HAP-1 (cell line): ENCODE results near the gene PLXNA2.

Source experiments
- DNase-seq, 2 experiments: peaks; one replicate each; pipeline ENCODE4 v3.0.0-alpha.2; 2016 to 2020; ENCODE audit warnings: low spot score in 2 of 2
- H3K27me3 ChIP-seq: fragments of 250-450 bp; sonication (Bioruptor Pico); 2 replicates; pipeline ENCODE4 v1.5.1; 2020; ENCODE audit warnings: low read depth, mild to moderate bottlenecking, moderate library complexity
- H3K36me3 ChIP-seq: fragments of 250-450 bp; sonication (Bioruptor Pico); replicated peaks from 2 replicates; pipeline ENCODE4 v1.5.1; 2020; ENCODE audit warnings: mild to moderate bottlenecking
- H3K4me1 ChIP-seq: fragments of 250-450 bp; sonication (Bioruptor Pico); 2 replicates; pipeline ENCODE4 v1.5.1; 2020; ENCODE audit warnings: mild to moderate bottlenecking
- H3K4me3 ChIP-seq: fragments of 250-450 bp; sonication (Bioruptor Pico); 2 replicates; pipeline ENCODE4 v1.5.1; 2020; ENCODE audit warnings: mild to moderate bottlenecking, moderate library complexity
- H3K9me3 ChIP-seq: fragments of 250-450 bp; sonication (Bioruptor Pico); 2 replicates; pipeline ENCODE4 v1.5.1; 2020; ENCODE audit warnings: mild to moderate bottlenecking, moderate library complexity
- in situ Hi-C: fragments of 300-500 bp; cut with MboI; formaldehyde crosslinking; loops from 3 replicates; pipeline ENCODE4 v1.14.3; 2020; ENCODE audit warnings: low sequenced_read_pairs, inconsistent platforms, mixed read lengths

The PLXNA2 gene

GRCh38 chr1:208042041-208042615 lies 202.1 kb downstream of the PLXNA2 start:
- no peak for DNase-seq
- no peaks in the 10 kb centered on the region for H3K27me3 ChIP-seq
- no peak overlapping the region for H3K4me3 ChIP-seq
- in situ Hi-C loops: no loop called here
- H3K9me3 ChIP-seq: no peaks in the 10 kb centered on the region
- H3K36me3 ChIP-seq: no peaks in the 10 kb centered on the region
- H3K4me1 ChIP-seq: no peaks in the 10 kb centered on the region

GRCh38 chr1:208041505-208041904 lies 202.7 kb downstream of the PLXNA2 start:
- Histone ChIP-seq H3K4me3 (no peak overlapping the region), H3K36me3 (no peaks in the 10 kb centered on the region), H3K4me1 (no peaks in the 10 kb centered on the region), H3K27me3 (no peaks in the 10 kb centered on the region), H3K9me3 (no peaks in the 10 kb centered on the region)
- DNase-seq: no peak
- in situ Hi-C loops: no loop called here

GRCh38 chr1:208040821-208041297 lies 203.3 kb downstream of the PLXNA2 start:
- DNase-seq: no peak
- Histone ChIP-seq H3K4me3 (no peak overlapping the region), H3K4me1 (no peaks in the 10 kb centered on the region), H3K27me3 (no peaks in the 10 kb centered on the region), H3K36me3 (no peaks in the 10 kb centered on the region), H3K9me3 (no peaks in the 10 kb centered on the region)
- in situ Hi-C loops: no loop called here

GRCh38 chr1:208039536-208040332 lies 204.4 kb downstream of the PLXNA2 start:
- H3K9me3 ChIP-seq: no peaks in the 10 kb centered on the region
- no peaks in the 10 kb centered on the region for H3K27me3 ChIP-seq
- no peak overlapping the region for H3K4me3 ChIP-seq
- no peaks in the 10 kb centered on the region for H3K4me1 ChIP-seq
- in situ Hi-C loops: no loop called here
- H3K36me3 ChIP-seq: no peaks in the 10 kb centered on the region
- DNase-seq: no peak

- no peak for DNase-seq
- in situ Hi-C loops: no loop called here
- Histone ChIP-seq H3K27me3 (no peaks in the 10 kb centered on the region), H3K36me3 (no peaks in the 10 kb centered on the region), H3K4me1 (no peaks in the 10 kb centered on the region), H3K4me3 (no peak overlapping the region), H3K9me3 (no peaks in the 10 kb centered on the region)
Measured at GRCh38 chr1:208038303-208038702, 205.9 kb downstream of the PLXNA2 start.

- Histone ChIP-seq H3K27me3 (no peaks in the 10 kb centered on the region), H3K4me1 (no peaks in the 10 kb centered on the region), H3K4me3 (no peak overlapping the region), H3K36me3 (no peaks in the 10 kb centered on the region), H3K9me3 (no peaks in the 10 kb centered on the region)
- in situ Hi-C loops: no loop called here
- no peak for DNase-seq
Measured at GRCh38 chr1:208036918-208037766, 207.0 kb downstream of the PLXNA2 start.

GRCh38 chr1:208036106-208036808 lies 207.9 kb downstream of the PLXNA2 start:
- Histone ChIP-seq H3K27me3 (no peaks in the 10 kb centered on the region), H3K9me3 (no peaks in the 10 kb centered on the region), H3K4me3 (no peak overlapping the region), H3K4me1 (no peaks in the 10 kb centered on the region), H3K36me3 (no peaks in the 10 kb centered on the region)
- in situ Hi-C loops: no loop called here
- no peak for DNase-seq

GRCh38 chr1:208034135-208034534 lies 210.0 kb downstream of the PLXNA2 start:
- no peaks in the 10 kb centered on the region for H3K27me3 ChIP-seq
- no peaks in the 10 kb centered on the region for H3K4me1 ChIP-seq
- H3K9me3 ChIP-seq: no peaks in the 10 kb centered on the region
- no peak overlapping the region for H3K4me3 ChIP-seq
- in situ Hi-C loops: no loop called here
- no peaks in the 10 kb centered on the region for H3K36me3 ChIP-seq
- DNase-seq: no peak

GRCh38 chr1:208033236-208033635 lies 210.9 kb downstream of the PLXNA2 start:
- H3K9me3 ChIP-seq: no peaks in the 10 kb centered on the region
- H3K4me3 ChIP-seq: no peak overlapping the region
- in situ Hi-C loops: no loop called here
- H3K36me3 ChIP-seq: no peaks in the 10 kb centered on the region
- DNase-seq: no peak
- no peaks in the 10 kb centered on the region for H3K4me1 ChIP-seq
- no peaks in the 10 kb centered on the region for H3K27me3 ChIP-seq

GRCh38 chr1:208031932-208032320 lies 212.3 kb downstream of the PLXNA2 start:
- in situ Hi-C loops: no loop called here
- Histone ChIP-seq H3K36me3 (no peaks in the 10 kb centered on the region), H3K4me3 (no peak overlapping the region), H3K27me3 (no peaks in the 10 kb centered on the region), H3K4me1 (no peaks in the 10 kb centered on the region), H3K9me3 (no peaks in the 10 kb centered on the region)
- no peak for DNase-seq

GRCh38 chr1:208031316-208031931 lies 212.8 kb downstream of the PLXNA2 start:
- H3K4me1 ChIP-seq: no peaks in the 10 kb centered on the region
- no peak for DNase-seq
- no peaks in the 10 kb centered on the region for H3K36me3 ChIP-seq
- no peak overlapping the region for H3K4me3 ChIP-seq
- no peaks in the 10 kb centered on the region for H3K27me3 ChIP-seq
- no peaks in the 10 kb centered on the region for H3K9me3 ChIP-seq
- in situ Hi-C loops: no loop called here

GRCh38 chr1:208030288-208031091 lies 213.7 kb downstream of the PLXNA2 start:
- no peaks in the 10 kb centered on the region for H3K4me1 ChIP-seq
- H3K36me3 ChIP-seq: no peaks in the 10 kb centered on the region
- DNase-seq: no peak
- no peaks in the 10 kb centered on the region for H3K27me3 ChIP-seq
- no peak overlapping the region for H3K4me3 ChIP-seq
- no peaks in the 10 kb centered on the region for H3K9me3 ChIP-seq
- in situ Hi-C loops: no loop called here
